HG02759 (cell line): ENCODE data around the gene TXN2.
"Not testable (repeated sequence)": the region's sequence is repeated elsewhere in the genome, so short reads cannot be mapped to it uniquely, and the experiment has no call there.

Source experiments
- ATAC-seq: cut with Tn5 transposase; IDR thresholded peaks from one replicate; pipeline ENCODE4 v1.9.1; 2021; ENCODE audit warnings: mild to moderate bottlenecking, moderate library complexity; ENCODE audit not compliant: unreplicated experiment

Gene TXN2

DNA sequence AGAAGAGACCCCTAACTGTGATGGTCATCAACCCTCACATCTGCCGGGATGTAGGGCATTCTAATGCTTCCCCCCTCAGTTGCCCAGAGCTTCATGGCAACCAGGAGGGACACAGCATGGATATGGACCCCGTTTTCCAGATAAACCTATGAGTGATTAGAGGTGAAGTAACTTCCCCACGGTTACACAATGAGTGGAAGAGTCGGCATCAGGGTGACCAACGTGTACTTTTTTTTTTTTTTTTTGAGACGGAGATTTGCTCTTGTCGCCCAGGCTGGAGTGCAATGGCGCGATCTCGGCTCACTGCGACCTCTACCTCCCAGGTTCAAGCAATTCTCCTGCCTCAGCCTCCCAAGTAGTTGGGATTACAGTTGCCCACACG lies 25.0 kb downstream of the TXN2 start:
- ATAC-seq: no peak

DNA sequence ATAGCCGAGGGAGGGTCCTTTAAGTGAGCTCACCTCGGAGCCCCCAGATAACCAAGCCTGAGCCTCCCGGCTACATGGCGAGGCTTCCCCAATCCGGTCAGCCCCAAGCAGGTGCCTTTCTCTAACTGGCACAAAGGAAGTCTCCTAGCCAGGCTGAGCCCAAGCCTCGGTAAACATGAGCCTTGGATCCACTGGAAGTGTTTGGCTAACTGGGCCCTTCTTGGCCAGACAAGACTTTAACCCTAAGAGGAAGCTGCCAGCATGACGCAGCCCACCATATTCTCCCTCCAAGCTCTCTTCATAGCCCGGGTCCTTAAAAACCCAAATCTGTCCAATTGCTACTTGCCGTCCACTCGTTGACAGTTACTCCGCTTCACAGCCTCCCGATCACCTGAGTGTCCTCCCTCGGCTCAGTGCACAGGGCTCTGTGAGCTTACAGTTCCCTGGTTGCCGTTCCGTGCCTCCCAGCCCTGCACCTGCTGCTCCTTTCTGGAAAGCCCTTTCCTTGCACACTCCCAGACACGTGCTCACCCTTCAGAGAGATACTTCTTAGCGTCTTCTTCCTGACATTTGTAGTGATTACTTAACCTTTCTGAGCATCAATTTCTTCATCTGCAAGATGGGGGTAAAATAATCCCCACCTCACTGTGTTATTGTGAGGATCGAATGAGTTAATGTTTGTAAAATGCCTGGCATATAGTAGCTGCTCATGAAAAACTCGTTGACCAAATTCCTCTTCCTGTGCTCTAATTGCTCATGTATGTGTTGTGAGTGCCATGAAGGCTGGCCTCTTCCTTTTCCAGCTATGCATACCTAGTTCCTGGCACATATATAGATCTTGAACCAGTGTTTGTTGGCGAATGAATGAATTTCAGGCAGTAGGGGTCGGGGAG lies 25.6 kb downstream of the TXN2 start:
- no peak for ATAC-seq

DNA sequence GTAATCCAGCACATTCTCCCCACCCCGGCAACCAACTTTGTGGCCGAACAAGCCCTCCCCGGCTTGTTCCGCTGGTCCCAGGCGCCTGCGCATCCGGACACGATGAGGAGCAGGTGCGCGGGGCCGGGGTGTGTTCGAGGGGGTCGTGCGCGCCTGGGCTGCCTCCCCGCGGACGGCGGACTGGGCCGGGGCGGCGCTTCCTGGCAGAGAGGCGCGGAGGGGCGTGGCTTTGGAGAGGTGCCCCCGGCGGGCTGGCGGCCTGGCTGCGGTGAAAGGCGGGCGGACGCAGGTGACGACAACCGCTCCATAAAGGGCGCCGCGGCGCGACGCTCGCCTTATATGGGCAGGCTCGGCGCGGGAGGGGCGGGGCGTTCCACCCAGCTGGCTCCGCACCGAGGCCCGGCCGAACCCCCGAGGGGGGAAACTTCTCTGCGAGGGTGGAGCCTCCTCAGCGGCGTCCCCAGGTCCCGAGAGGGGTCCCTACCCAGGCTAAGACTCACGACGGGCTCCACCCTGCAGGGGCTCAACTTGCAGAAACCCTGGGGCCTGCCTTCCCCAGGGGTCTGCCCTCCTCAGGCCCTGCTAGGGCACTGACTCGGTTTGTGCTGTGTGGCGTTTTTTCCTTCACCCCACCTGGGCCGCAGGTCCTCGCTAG lies 26.4 kb downstream of the TXN2 start:
- ATAC-seq: peak; percentile 75

DNA sequence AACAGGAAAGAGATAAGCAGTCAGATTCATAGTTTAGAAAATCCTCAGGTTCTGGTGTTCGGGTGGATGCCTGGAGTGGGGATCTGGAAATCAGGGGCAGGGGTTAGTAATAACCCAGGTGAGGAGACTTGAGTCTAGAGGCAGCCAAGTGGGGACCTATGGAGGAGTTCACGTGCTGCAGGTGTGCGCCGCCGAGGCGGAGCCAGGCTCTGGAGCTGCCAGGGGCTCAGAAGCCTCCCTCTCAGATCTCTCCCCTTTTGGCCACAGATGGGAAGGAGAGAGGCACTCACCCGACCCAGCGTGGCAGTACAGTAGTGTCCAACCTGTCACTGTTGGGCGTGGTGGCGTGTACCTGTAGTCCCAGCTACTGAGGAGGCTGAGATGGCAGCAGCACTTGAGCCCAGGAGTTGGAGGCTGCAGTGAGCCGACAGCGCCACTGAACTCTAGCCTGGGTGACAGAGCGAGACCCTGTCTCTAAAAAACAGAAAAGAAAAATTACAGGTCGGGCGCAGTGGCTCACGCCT lies 27.5 kb downstream of the TXN2 start:
- ATAC-seq: no peak

DNA sequence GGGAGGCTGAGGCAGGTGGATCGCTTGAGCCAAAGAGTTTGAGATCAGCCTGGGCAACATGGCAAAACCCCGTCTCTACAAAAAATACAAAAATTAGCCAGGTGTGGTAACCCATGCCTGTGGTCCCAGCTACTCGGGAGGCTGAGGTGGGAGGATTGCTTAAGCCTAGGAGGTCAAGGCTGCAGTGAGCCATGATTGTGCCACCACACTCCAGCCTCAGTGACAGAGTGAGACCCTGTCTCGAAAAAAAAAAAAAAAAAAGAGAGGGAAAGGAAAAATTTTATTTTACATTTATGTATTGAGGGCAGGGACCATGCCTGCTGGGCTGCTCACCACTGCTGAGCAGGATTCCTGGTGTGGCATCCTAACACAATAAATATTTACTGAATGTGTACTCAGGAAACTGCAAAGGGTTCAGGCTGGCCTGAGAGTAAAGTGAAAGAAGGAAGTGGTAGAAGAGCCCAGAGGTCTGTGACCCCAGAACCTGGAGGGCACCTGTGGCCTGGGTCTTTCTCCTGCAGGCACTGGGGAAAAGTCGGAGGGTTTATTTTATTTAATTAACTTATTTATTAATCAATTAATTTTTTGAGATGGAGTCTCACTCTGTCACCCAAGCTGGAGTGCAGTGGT lies 28.3 kb downstream of the TXN2 start:
- not testable (repeated sequence) for ATAC-seq

DNA sequence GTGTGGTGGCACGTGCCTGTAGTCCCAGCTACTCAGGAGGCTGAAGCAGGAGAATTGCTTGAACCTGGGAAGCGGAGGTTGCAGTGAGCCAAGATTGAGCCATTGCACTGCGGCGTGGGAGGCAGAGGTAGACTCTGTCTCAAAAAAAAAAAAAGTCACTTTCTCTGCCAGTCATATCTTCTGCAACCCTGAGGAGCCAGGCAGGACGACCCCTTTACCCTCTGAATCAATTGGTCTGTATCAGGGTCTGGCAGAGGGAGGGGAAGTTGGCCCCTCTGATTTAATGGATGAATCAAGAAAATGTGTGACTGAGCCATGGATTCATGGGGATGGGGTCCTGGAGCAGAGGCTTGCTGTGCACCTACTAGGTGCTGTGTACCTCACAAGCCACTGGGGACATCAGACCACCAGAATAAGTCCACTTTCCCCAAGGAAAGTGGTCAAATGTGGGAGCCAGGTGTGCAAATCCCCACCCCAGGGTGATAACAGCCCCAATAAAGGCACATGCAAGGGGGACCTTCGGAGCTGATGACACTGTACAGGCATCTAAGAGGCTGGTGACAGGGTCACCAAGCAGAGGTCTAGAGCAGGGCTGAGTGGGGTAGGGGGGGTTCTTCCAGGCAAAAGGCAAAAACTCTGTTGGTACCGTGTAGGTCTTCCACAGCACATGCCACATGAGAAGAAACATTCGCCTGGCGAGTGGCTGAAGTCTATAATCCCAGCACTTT lies 29.0 kb downstream of the TXN2 start:
- ATAC-seq: no peak

DNA sequence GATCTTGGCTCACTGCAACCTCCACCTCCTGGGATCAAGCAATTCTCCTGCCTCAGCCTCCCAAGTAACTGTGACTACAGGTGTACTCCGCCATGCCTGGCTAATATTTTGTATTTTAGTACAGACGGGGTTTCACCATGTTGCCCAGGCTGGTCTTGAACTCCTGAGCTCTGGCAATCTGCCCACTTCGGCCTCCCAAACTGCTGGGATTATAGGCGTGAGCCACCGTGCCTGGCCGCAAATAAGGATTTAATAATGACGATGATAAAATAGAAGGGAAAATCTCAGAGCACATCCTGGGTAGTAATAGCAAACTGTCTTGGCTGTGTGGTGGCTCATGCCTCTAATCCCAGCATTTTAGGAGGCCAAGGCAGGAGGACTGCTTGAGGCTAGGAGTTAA lies 30.5 kb downstream of the TXN2 start:
- ATAC-seq: not testable (repeated sequence)

DNA sequence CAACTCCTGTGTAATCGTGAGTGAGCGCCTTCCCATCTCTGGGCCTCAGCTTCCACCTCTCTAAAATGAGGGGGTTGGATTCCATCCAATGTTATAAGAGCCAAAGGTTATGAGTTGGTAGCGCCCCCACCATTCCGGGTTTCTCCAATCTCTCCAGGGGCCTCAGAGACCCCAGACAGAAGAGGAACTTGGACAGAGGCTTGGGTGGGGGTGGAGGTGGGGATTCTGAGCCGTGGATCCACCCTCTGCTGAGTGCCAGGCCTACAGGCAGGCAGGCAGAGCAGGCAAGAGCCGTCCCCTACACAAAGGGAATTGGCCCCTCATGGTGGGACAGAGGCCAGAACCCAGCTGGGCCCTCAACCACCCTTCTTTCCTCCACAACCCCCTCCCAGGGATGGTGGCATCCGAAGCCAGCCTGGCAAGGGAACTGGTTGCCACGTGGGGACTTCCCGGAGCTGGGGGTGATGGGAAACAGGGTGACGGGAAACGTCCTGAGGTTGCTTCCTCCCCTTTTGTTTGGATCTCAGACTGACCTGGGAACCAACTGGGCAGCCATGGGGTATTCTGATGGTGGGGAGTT lies 31.8 kb downstream of the TXN2 start:
- no peak for ATAC-seq

DNA sequence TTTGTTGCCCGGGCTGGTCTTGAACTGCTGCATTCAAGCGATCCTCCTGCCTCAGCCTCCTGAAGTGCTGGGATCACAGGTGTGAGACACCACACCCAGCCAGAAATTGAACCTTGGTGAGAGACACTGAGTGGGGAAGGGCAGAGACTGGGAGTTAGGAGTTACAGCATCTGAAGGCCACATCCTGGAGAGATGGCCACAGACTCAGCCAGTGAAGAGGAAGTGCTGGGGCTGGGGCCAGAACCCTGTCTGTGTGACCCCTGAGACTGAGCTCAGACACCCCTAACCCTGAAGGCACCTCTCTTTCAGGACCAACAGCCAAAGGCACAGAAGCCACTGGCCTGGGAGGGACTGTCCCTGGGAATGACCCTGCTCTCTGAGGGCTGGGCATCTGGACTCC lies 33.8 kb downstream of the TXN2 start:
- no peak for ATAC-seq

DNA sequence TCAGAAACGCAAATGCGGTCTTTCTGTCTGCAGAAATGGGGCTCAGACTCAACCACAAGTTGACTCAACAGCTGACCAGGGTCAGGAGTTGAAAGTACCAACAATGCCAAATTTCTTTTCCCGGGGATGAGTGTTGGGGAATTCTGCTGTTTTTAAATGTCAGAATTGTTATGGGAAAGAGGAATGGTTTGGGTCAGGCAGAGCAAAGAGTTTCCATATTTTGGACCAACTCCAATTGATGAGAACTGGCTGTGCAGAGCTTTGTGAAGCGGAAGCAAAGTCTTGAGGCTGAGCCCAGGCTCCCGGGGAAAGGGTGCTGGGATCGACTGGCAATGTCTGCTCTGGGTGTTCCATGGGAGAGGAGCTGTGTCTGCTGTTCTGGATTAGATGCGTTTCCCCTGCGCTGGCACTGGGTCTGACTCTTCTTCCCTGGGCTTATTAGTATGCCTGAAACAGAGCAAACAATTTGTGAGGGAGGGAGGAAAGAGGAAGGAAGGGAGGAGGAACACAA lies 36.2 kb downstream of the TXN2 start:
- ATAC-seq: no peak

DNA sequence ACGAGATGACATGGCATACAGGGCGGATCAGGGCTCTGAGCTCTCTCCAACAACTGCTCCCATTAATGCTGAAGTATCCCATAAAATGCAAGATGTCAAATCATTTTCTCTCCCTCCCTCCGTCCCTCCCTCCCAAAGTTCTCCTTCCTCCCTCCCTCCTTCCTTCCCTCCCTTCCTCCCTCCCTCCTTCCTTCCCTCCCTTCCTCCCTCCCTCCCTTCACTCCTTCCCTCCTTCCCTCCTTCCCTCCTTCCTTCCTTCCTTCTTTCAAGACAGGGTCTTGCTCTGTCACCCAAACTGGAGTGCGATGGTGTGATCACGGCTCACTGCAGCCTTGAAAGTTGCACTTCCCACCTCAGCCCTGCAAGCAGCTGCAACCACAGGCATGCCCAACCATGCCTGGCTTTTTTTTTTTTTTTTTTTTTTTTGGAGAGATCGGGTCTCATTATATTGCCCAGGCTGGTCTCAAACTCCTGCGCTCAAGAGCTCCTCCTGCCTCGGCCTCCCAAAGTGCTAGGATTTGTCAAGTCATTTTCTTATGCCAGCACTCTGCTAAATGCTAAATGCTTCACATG lies 38.2 kb downstream of the TXN2 start:
- ATAC-seq: no peak

DNA sequence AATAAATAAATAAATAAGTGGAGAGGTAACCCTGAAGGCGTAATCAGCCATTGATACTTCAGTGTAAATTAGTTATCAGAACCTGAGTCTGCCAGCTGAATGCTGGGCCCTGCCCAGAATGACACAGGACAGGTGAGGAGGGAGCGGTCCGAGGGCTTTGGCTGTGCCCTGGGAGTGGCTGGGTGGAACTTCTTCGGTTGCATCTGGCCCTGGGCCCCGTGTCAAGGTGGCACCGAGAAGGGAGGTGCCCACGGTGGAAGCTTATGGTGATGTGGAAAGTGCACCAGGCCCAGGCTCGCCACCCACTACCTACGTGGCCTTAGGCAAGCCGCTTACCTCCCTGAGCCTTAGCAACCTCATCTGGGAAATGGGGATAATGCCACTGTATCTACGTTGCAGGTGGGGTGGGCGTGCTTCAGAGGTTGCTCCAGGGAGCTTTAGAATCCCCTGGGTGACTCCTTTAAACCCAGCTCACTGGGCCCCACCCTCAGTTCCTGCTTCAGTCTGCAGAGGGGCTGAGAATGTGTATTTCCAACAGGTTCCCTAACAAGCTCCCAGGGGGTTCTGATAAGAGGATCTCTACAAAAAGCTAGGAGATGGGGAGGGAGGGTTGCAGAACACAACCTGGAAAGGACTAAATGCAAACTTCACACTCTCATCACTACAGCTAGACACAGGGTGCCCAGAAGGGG lies 38.8 kb downstream of the TXN2 start:
- ATAC-seq: no peak

DNA sequence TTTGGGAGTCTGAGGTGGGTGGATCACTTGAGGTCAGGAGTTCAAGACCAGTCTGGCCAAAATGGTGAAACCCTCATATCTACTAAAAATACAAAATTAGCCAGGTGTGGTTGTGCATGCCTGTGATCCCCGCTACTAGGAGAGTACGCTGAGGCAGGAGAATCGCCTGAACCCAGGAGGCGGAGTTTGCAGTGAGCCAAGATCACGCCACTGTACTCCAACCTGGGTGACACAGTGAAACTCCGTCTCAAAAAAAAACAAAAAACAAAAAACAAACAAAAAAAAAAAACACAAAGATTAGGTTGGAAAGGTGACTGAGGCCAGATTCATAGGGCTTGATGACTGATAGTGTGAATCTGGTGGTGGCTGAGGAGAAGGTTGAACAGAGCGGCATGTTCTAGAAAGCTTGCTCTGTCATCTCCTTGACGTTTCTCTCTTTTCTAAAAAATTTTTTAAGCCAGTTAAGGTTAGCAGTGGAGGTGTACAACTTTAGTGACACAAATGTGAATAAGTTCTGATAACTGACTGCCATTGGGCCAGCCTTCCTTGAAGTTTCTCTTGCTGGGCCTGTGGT lies 40.9 kb downstream of the TXN2 start:
- no peak for ATAC-seq

DNA sequence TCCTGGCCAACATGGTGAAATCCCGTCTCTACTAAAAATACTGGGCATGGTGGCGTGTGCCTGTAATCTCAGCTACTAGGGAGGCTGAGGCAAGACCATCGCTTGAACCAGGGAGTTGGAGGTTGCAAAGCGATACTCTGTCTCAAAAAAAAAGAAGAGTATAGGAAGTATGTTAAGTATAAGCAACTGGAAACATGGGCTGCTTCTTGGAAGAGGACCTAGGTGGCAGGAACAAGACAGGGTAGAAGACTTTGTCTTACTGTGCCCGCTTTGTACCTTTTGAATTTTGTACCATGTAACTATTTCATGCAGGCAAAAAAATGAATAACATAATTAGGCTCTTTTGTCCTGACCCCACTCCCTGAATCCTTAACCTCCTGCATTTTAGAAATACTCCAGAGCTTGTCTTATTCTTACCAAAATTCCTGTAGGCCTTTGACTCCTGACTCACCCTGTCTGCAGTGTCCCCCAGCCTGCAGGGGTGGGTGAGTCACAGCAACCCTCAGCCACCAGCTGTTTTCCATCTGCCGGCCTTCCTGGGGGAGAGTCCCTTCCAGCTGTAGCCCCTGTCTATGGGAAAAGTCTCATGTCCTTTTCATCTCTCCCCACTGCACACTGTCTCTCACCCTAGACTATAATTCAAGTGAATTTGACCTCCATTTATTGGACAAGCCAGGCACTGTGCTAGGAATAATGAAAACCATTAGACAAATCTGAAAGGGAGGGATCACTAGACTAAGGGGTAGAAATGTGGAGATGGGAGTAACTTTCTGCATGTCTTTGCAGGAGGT lies 41.8 kb downstream of the TXN2 start:
- ATAC-seq: no peak

DNA sequence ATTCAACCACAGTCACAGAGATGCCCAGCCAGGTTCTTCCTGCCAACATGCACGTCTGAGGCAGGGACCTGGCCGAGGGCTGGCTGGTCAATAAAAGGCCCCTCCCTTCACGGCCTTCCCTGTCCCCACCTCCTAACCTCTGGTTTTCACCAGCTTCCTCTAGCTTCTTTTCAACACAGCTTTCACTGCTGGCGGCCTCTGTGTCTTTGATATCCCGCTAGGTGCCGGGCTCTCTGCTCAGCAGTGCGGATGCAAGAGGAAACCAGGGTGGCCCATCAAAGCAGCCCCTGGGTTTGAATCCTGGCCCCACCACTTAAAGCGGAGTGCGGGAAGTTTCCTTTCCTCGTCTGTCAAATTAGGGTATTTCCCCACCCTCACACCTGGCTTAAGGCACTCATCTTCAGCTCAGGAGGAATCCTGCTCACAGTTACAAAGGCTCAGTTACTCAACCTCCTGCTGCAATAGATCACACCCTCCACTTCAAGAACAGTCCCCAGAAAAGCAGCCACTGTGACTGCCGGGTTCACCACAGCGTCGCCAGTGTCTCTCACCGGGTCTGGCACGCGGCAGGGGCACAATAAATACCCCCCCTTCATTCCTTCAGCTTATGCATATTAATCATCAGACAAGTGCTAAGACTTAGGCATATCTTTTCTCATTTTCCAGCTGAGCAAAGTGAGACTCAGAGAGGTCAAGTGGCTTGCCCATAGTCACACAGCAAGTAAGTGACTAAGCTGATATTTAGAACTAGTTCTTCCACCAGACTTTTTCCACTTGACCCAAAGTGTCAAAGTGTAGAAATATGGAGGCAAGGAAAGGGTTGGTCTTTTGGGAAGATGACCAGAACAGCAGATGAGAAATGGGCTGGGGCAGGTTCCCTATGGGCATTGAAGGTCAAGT lies 45.7 kb downstream of the TXN2 start:
- ATAC-seq: peak; percentile 52

DNA sequence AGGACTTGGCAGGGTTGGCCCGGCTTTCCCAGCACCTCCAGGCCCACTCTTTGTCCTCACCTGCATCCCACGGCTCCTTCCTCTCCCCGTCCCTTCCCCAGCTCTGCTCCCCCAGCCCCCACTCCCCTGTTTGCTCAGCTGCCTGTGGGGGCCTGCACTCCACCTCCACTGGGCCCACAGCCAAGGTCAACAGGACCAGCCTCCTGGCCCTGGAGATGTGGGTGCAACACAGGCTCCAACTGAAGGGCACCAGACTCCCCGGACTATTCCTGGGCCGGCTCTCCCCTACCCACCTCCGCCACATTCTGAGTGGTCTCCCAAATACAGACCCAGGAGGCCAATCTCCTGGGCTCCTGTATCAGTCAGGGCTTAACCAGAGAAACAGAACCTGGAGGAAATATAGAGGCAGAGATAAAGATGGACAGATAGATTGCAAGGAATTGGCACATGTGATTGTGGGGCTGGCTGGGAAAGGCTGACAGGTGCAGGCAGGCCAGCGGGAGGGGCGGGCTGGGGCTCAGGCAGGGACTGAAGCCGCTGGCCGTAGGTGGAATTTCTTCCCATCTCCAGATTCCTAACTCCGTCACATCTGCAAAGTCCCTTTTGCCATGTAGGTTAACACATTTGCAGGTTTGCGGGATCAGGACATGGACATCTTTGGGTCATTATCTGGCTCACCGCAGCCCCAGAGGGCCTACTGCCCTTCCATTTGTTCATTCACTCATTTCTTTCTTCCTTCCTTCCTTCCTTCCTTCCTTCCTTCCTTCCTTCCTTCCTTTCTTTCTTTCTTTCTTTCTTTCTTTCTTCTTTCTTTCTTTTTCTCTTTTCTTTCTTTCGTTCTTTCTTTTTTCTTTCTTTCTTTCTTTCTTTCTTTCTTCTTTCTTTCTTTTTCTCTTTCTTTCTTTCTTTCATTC lies 47.9 kb downstream of the TXN2 start:
- ATAC-seq: no peak
